IPS-NIHi7 (cell line): ENCODE results near the gene ERP27.

Source experiments
- DNase-seq: peaks from one replicate; pipeline ENCODE4 v3.0.0; 2012; ENCODE audit warnings: mixed read lengths; ENCODE audit errors: extremely low spot score

ERP27 gene

GRCh38 chr12:14959916-14960496 is 21.7 kb upstream of the ERP27 start:
- DNase-seq = no peak

GRCh38 chr12:14959463-14959862 is 21.1 kb upstream of the ERP27 start:
- no peak for DNase-seq

- DNase-seq = no peak
These were observed 20.7 kb upstream of the ERP27 start for GRCh38 chr12:14959126-14959440.

GRCh38 chr12:14958361-14959125 is 20.2 kb upstream of the ERP27 start:
- no peak for DNase-seq

GRCh38 chr12:14957551-14958168 is 19.3 kb upstream of the ERP27 start:
- no peak for DNase-seq

- no peak for DNase-seq
These were observed 18.6 kb upstream of the ERP27 start for GRCh38 chr12:14956905-14957304.

- no peak for DNase-seq
These were observed 17.9 kb upstream of the ERP27 start for GRCh38 chr12:14956024-14956891.

GRCh38 chr12:14954269-14954668 is 15.9 kb upstream of the ERP27 start:
- no peak for DNase-seq

- DNase-seq = no peak
These were observed 15.4 kb upstream of the ERP27 start for GRCh38 chr12:14953752-14954151.

GRCh38 chr12:14952299-14952921 is 14.1 kb upstream of the ERP27 start:
- no peak for DNase-seq

GRCh38 chr12:14951851-14952250 is 13.5 kb upstream of the ERP27 start:
- no peak for DNase-seq

GRCh38 chr12:14950982-14951746 is 12.8 kb upstream of the ERP27 start:
- DNase-seq = peak; percentile 52

- DNase-seq = no peak
These were observed 12.1 kb upstream of the ERP27 start for GRCh38 chr12:14950421-14950820.

GRCh38 chr12:14949631-14950030 is 11.3 kb upstream of the ERP27 start:
- no peak for DNase-seq

- peak; percentile 46 for DNase-seq
These were observed 10.3 kb upstream of the ERP27 start for GRCh38 chr12:14948672-14949071.

GRCh38 chr12:14946861-14947260 is 8.5 kb upstream of the ERP27 start:
- no peak for DNase-seq

GRCh38 chr12:14946162-14946561 is 7.8 kb upstream of the ERP27 start:
- no peak for DNase-seq

GRCh38 chr12:14942196-14942931 is 4.0 kb upstream of the ERP27 start:
- no peak for DNase-seq

- DNase-seq = no peak
These were observed 3.0 kb upstream of the ERP27 start for GRCh38 chr12:14941369-14941768.

- DNase-seq = peak; percentile 40
These were observed 648 bp downstream of the ERP27 start for GRCh38 chr12:14937689-14938088.
